GM23338 (cell line): Measurements from ENCODE around the gene MPV17. TPM values are rescaled to one million over a fixed set of nuclear protein-coding genes. Genes with fewer than 3 reads are reported as not detected.

Source experiments
- ATAC-seq: fragments of 200-7000 bp; cut with Tn5 transposase; 3 replicates; pipeline ENCODE4 v1.9.1; 2020
- DNase-seq: peaks from one replicate; pipeline ENCODE4 v3.0.0-alpha.2; 2015; ENCODE audit warnings: low spot score
- H2AFZ ChIP-seq: fragments of 200-600 bp; sonication (generic); 2 replicates; pipeline ENCODE4 v1.8.0; 2016; ENCODE audit warnings: antibody characterized with exemption, mild to moderate bottlenecking, moderate library complexity
- H3F3A ChIP-seq: fragments of 200-600 bp; sonication (generic); replicated peaks from 2 replicates; pipeline ENCODE4 v1.8.0; 2017; ENCODE audit warnings: antibody characterized with exemption, mixed run types, low read depth
- H3K27ac ChIP-seq: fragments of 200-600 bp; sonication (generic); 2 replicates; pipeline ENCODE4 v1.6.1; 2016; ENCODE audit warnings: low read depth
- H3K27me3 ChIP-seq: fragments of 200-600 bp; sonication (generic); 2 replicates; pipeline ENCODE4 v1.8.0; 2016; ENCODE audit warnings: mild to moderate bottlenecking, mixed run types, moderate library complexity; ENCODE audit not compliant: insufficient read depth
- H3K36me3 ChIP-seq: fragments of 200-600 bp; sonication (generic); 2 replicates; pipeline ENCODE4 v1.8.0; 2016; ENCODE audit warnings: mild to moderate bottlenecking; ENCODE audit not compliant: insufficient read depth
- H3K4me1 ChIP-seq: fragments of 200-600 bp; sonication (generic); 2 replicates; pipeline ENCODE4 v1.8.0; 2016; ENCODE audit warnings: mild to moderate bottlenecking, moderate library complexity; ENCODE audit not compliant: insufficient read depth
- H3K4me2 ChIP-seq: fragments of 200-600 bp; sonication (generic); 2 replicates; pipeline ENCODE4 v1.7.1; 2017; ENCODE audit warnings: mixed run types
- H3K4me3 ChIP-seq: fragments of 200-600 bp; sonication (generic); 2 replicates; pipeline ENCODE4 v1.6.1; 2016; ENCODE audit warnings: mixed run types
- H3K79me2 ChIP-seq: fragments of 200-600 bp; sonication (generic); replicated peaks from 2 replicates; pipeline ENCODE4 v1.8.0; 2017; ENCODE audit warnings: mild to moderate bottlenecking; ENCODE audit not compliant: insufficient read depth
- H3K9me2 ChIP-seq: fragments of 200-600 bp; sonication (generic); 2 replicates; pipeline ENCODE4 v1.8.0; 2017; ENCODE audit not compliant: insufficient read depth
- H4K20me1 ChIP-seq: fragments of 200-600 bp; sonication (generic); replicated peaks from 2 replicates; pipeline ENCODE4 v1.8.0; 2017; ENCODE audit warnings: mild to moderate bottlenecking; ENCODE audit not compliant: insufficient read depth
- H3K27ac Mint-ChIP-seq: 2 replicates; pipeline ENCODE4 v1.8.0; 2020; ENCODE audit warnings: inconsistent platforms, mild to moderate bottlenecking, moderate library complexity, mixed read lengths
- H3K27me3 Mint-ChIP-seq: 3 replicates; pipeline ENCODE4 v1.8.0; 2022; ENCODE audit warnings: low read depth, mild to moderate bottlenecking, moderate library complexity, mixed read lengths, inconsistent platforms; ENCODE audit not compliant: insufficient read depth, poor library complexity
- H3K36me3 Mint-ChIP-seq: 3 replicates; pipeline ENCODE4 v1.8.0; 2021; ENCODE audit warnings: low read depth, mild to moderate bottlenecking, inconsistent platforms, moderate library complexity, mixed read lengths
- H3K4me1 Mint-ChIP-seq: 3 replicates; pipeline ENCODE4 v1.8.0; 2020; ENCODE audit warnings: mild to moderate bottlenecking, inconsistent platforms, mixed read lengths
- H3K4me3 Mint-ChIP-seq: 3 replicates; pipeline ENCODE4 v1.8.0; 2021; ENCODE audit warnings: moderate library complexity, mild to moderate bottlenecking, inconsistent platforms, mixed read lengths
- H3K9me3 Mint-ChIP-seq: 3 replicates; pipeline ENCODE4 v1.8.0; 2020; ENCODE audit warnings: moderate library complexity, mild to moderate bottlenecking, inconsistent platforms, mixed read lengths
- CREB1 ChIP-seq: fragments of 250-450 bp; sonication (Bioruptor Pico); IDR thresholded peaks from 2 replicates; pipeline ENCODE4 v1.5.0; 2020; ENCODE audit warnings: low read depth, mild to moderate bottlenecking, moderate library complexity
- CTCF ChIP-seq, 2 experiments: fragments of 200-600 bp in 1 of 2; sonication (generic) in 1 of 2; conservative IDR thresholded peaks; 2 replicates each; pipeline versions ENCODE4 v1.5.1 to v1.6.1; 2016 to 2017; ENCODE audit warnings: antibody characterized with exemption in 2 of 2, low read depth in 2 of 2, mild to moderate bottlenecking in 2 of 2, moderate library complexity in 1 of 2
- ETS1 ChIP-seq: IDR thresholded peaks from 2 replicates; pipeline ENCODE4 v1.6.1; 2016; ENCODE audit warnings: antibody characterized with exemption
- EZH2 ChIP-seq: fragments of 200-600 bp; sonication (generic); IDR thresholded peaks from one replicate; pipeline ENCODE4 v1.8.0; 2017; ENCODE audit warnings: antibody characterized with exemption, mild to moderate bottlenecking, low read depth; ENCODE audit not compliant: unreplicated experiment
- EZH2phosphoT487 ChIP-seq: fragments of 200-600 bp; sonication (generic); IDR thresholded peaks from one replicate; pipeline ENCODE4 v1.8.1; 2018; ENCODE audit warnings: antibody characterized with exemption; ENCODE audit not compliant: unreplicated experiment
- JUNB ChIP-seq: IDR thresholded peaks from one replicate; pipeline ENCODE4 v1.6.1; 2016; ENCODE audit warnings: antibody characterized with exemption; ENCODE audit not compliant: unreplicated experiment
- NANOG ChIP-seq: IDR thresholded peaks from 2 replicates; pipeline ENCODE4 v1.6.1; 2016; ENCODE audit warnings: antibody characterized with exemption, borderline replicate concordance
- POLR2AphosphoS5 ChIP-seq: IDR thresholded peaks from 2 replicates; pipeline ENCODE4 v1.6.1; 2016; ENCODE audit warnings: antibody characterized with exemption, low read depth
- REST ChIP-seq: IDR thresholded peaks from one replicate; pipeline ENCODE4 v1.6.1; 2018; ENCODE audit warnings: antibody characterized with exemption; ENCODE audit not compliant: unreplicated experiment
- STAT1 ChIP-seq: IDR thresholded peaks from one replicate; pipeline ENCODE4 v1.6.1; 2016; ENCODE audit warnings: antibody characterized with exemption; ENCODE audit not compliant: unreplicated experiment
- ZNF114 ChIP-seq: fragments of 250-450 bp; sonication (Bioruptor Pico); IDR thresholded peaks from 2 replicates; pipeline ENCODE4 v1.5.0; 2020; ENCODE audit warnings: mild to moderate bottlenecking, moderate library complexity
- ZNF331 ChIP-seq: fragments of 250-450 bp; sonication (Bioruptor Pico); IDR thresholded peaks from 2 replicates; pipeline ENCODE4 v1.5.0; 2020; ENCODE audit warnings: low read depth, mild to moderate bottlenecking, moderate library complexity
- ZNF462 ChIP-seq: fragments of 250-450 bp; sonication (Bioruptor Pico); IDR thresholded peaks from 2 replicates; pipeline ENCODE4 v1.5.0; 2020; ENCODE audit warnings: mild to moderate bottlenecking, moderate library complexity
- polyA plus RNA-seq: library from polyadenylated mRNA; unstranded; fragments of >200 nt; fragmentation: Nextera tagmentation; extraction: Ambion mirVana; gene quantifications from 2 replicates; pipeline ENCODE4 v1.2.1, GENCODE V29; 2016
- total RNA-seq: library from RNA; depleted of rRNA; stranded (reverse); fragments of >200 nt; shearing (Covaris generic); gene quantifications from 2 replicates; pipeline ENCODE4 v1.2.3, GENCODE V29; 2014

Gene MPV17
- total and polyA plus RNA-seq, 2 experiments from 2014 or later, result 52.5 to 94.2 TPM

GRCh38 chr2:27285481-27285880 lies 37.4 kb downstream of the MPV17 start:
- no peak for ATAC-seq
- Histone ChIP-seq H3K27ac (no peak overlapping the region), H3K9me2 (peaks cover 4% of the 10 kb centered on the region; the same call in 1 of the 2 replicates), H3K4me3 (no peak overlapping the region), H3F3A (peaks cover 13% of the 10 kb centered on the region), H3K27me3 (no peaks in the 10 kb centered on the region), H2AFZ (no peak overlapping the region), H3K79me2 (no peaks in the 10 kb centered on the region), H3K36me3 (no peaks in the 10 kb centered on the region), H4K20me1 (no peaks in the 10 kb centered on the region), H3K4me2 (no peak overlapping the region), H3K4me1 (peaks cover 27% of the 10 kb centered on the region)
- Mint-ChIP-seq H3K9me3 (no peaks in the 10 kb centered on the region), H3K36me3 (no peaks in the 10 kb centered on the region), H3K4me3 (no peak overlapping the region), H3K27me3 (peaks cover 17% of the 10 kb centered on the region), H3K4me1 (peaks cover 43% of the 10 kb centered on the region), H3K27ac (no peak overlapping the region)
- no peak for TF ChIP-seq REST
- no peak for TF ChIP-seq JUNB
- no peak for TF ChIP-seq EZH2phosphoT487
- no peak for TF ChIP-seq CREB1 (CRISPR knock-in tag)
- no peak for TF ChIP-seq ZNF462 (CRISPR knock-in tag)
- no peak for TF ChIP-seq STAT1
- TF ChIP-seq ETS1, result no peak
- no peak for TF ChIP-seq POLR2AphosphoS5
- TF ChIP-seq ZNF331 (CRISPR knock-in tag), result no peak
- no peak for TF ChIP-seq ZNF114 (CRISPR knock-in tag)
- TF ChIP-seq CTCF (conservative IDR thresholded peaks at IDR 0.05; ENCODE audit: low read depth in 2 of 2), result no peak
- TF ChIP-seq NANOG, result no peak
- TF ChIP-seq EZH2, result no peak
- DNase-seq, result no peak
